Activated T-helper 1 cell treated with anti-CD3 and anti-CD28 coated beads, Interleukin-12 subunit alpha, Interleukin-12 subunit beta, Interleukin-2, Interleukin-4 antibody, amounts not matched to agents 30 ng/mL and 10 ng/mL and 1 ng/mL, durations not matched to agents 14 hours and 24 hours and 36 hours (primary cell): ENCODE data around the gene ANXA7. TPM values are rescaled to one million over a fixed set of nuclear protein-coding genes. Genes with fewer than 3 reads are reported as not detected.
A peak's percentile ranks its signal among the peaks of the same experiment; 100 is the strongest.
"Not testable (repeated sequence)": the region's sequence is repeated elsewhere in the genome, so short reads cannot be mapped to it uniquely, and the experiment has no call there.

Source experiments
- DNase-seq: peaks from one replicate; pipeline ENCODE4 v3.0.0; 2021; ENCODE audit warnings: low spot score
- H3K27ac Mint-ChIP-seq: one replicate; pipeline ENCODE4 v1.8.0; 2021; ENCODE audit warnings: mild to moderate bottlenecking, mixed read lengths
- H3K27me3 Mint-ChIP-seq: one replicate; pipeline ENCODE4 v1.8.0; 2022; ENCODE audit warnings: mild to moderate bottlenecking, moderate library complexity, mixed read lengths; ENCODE audit not compliant: insufficient read depth
- H3K36me3 Mint-ChIP-seq: one replicate; pipeline ENCODE4 v1.8.0; 2021; ENCODE audit warnings: low read depth, mixed read lengths
- H3K4me1 Mint-ChIP-seq: one replicate; pipeline ENCODE4 v1.8.0; 2021; ENCODE audit warnings: low read depth, mixed read lengths
- H3K4me3 Mint-ChIP-seq: one replicate; pipeline ENCODE4 v1.8.0; 2021; ENCODE audit warnings: mild to moderate bottlenecking, moderate library complexity, mixed read lengths
- H3K9me3 Mint-ChIP-seq: one replicate; pipeline ENCODE4 v1.8.0; 2021; ENCODE audit warnings: mixed read lengths
- intact Hi-C: fragments of 100-400 bp; cut with micrococcal nuclease; formaldehyde crosslinking; loops from one replicate; pipeline ENCODE4 v1.15.1; 2024
- total RNA-seq: library from RNA; stranded (reverse); gene quantifications from 2 replicates; pipeline ENCODE4 v1.2.3, GENCODE V29; 2022

Gene ANXA7
- total RNA-seq, 1 donor from 2014 or later: 152 TPM

DNA sequence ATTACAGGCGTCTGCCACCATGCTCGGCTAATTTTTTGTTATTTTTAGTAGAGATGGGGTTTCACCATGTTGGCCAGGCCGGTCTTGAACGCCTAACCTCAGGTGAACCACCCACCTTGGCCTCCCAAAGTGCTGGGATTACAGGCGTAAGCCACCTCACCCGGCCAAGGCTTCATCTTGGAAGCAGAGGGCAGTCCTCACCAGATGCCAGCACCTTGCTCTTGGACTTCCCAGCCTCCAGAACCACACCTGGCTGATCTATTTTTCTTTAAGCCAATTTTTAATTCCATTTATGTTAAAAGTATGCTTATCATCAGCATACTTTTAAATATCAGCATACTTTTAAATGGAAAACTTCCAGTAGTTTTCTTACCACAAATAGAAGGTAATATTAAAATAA lies 12.2 kb downstream of the ANXA7 start:
- no peak overlapping the region for H3K27ac Mint-ChIP-seq
- no peak for DNase-seq
- no peaks in the 10 kb centered on the region for H3K9me3 Mint-ChIP-seq
- intact Hi-C loops: no loop called here
- peaks cover 20% of the 10 kb centered on the region for H3K36me3 Mint-ChIP-seq
- no peak overlapping the region for H3K4me3 Mint-ChIP-seq
- peaks cover 11% of the 10 kb centered on the region for H3K4me1 Mint-ChIP-seq
- H3K27me3 Mint-ChIP-seq: no peaks in the 10 kb centered on the region

DNA sequence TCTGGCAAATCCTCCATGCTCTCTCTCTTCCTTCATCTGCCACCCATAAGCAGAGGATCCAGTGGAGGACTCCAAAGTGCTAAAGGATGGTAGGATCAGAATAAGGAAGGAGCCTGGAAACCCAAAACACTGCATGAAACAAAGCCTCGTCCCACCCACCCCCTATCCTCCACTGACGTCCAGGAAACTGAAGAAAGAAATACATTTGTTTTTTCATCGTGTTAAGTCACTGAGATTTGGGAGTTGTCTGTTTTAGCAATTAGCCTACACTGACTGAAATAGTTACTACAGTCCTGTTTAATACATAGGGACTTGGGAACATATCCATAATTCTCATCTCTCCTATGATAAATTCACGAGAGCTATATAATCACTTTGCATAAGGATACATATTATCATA lies 14.8 kb downstream of the ANXA7 start:
- Mint-ChIP-seq H3K27me3 (no peaks in the 10 kb centered on the region), H3K36me3 (peaks cover 32% of the 10 kb centered on the region), H3K27ac (no peak overlapping the region), H3K9me3 (no peaks in the 10 kb centered on the region), H3K4me1 (no peaks in the 10 kb centered on the region), H3K4me3 (no peak overlapping the region)
- intact Hi-C loops: no loop called here
- DNase-seq: no peak

DNA sequence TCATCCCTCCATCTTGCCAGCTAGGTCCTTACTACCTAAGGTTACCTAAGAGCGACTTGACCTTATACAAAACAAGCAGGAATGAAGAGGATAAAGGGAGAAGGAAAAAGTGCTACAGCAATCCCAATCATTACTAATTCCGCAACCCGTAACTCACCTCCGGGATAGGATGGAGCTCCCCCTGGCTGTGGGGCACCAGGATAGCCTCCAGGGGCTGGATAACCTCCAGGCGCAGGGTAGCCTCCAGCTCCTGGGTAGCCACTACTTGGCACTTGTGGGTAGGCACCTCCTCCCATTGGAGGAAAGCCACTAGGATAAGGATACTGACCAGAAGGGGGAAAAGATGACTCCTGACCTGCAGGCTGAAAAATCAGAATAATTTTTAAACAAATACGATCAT lies 15.8 kb downstream of the ANXA7 start:
- intact Hi-C loops: no loop called here
- H3K36me3 Mint-ChIP-seq: peaks cover 37% of the 10 kb centered on the region
- H3K4me1 Mint-ChIP-seq: no peaks in the 10 kb centered on the region
- H3K9me3 Mint-ChIP-seq: no peaks in the 10 kb centered on the region
- no peak for DNase-seq
- no peak overlapping the region for H3K27ac Mint-ChIP-seq
- no peak overlapping the region for H3K4me3 Mint-ChIP-seq
- no peaks in the 10 kb centered on the region for H3K27me3 Mint-ChIP-seq

DNA sequence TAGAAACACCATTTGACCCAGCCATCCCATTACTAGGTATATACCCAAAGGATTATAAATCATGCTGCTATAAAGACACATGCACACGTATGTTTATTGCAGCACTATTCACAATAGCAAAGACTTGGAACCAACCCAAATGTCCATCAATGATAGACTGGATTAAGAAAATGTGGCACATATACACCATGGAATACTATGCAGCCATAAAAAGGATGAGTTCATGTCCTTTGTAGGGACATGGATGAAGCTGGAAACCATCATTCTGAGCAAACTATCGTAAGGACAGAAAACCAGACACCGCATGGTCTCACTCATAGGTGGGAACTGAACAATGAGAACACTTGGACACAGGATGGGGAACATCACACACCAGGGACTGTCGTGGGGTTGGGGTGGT lies 19.5 kb downstream of the ANXA7 start:
- H3K4me3 Mint-ChIP-seq, H3K27me3 Mint-ChIP-seq, H3K27ac Mint-ChIP-seq, DNase-seq, H3K9me3 Mint-ChIP-seq, H3K4me1 Mint-ChIP-seq, intact Hi-C loops: not testable (repeated sequence)
- H3K36me3 Mint-ChIP-seq: peaks cover 47% of the 10 kb centered on the region

DNA sequence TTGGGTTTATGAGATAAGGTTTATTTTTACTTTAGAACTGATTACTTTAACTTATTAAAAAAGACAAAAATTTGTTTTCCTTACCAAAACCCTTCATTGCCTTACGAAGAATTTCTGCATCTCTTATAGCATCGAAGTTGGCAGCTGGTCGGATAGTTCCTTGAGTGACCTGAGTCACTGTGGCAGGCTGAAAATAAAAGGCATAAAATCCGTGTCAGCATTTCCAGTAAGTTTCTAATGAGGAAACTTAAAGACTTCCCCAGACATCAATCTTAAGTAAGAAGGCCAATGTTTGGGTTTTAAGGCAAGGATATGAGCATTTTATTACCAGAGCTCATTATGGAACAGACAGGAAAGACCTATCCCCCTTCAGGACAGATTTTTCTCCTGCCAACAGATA lies 25.6 kb downstream of the ANXA7 start:
- peaks cover 50% of the 10 kb centered on the region for H3K36me3 Mint-ChIP-seq
- intact Hi-C loops: no loop called here
- H3K27ac Mint-ChIP-seq: no peak overlapping the region
- no peak for DNase-seq
- H3K4me3 Mint-ChIP-seq: no peak overlapping the region
- no peaks in the 10 kb centered on the region for H3K9me3 Mint-ChIP-seq
- peaks cover 7% of the 10 kb centered on the region for H3K4me1 Mint-ChIP-seq
- H3K27me3 Mint-ChIP-seq: no peaks in the 10 kb centered on the region

DNA sequence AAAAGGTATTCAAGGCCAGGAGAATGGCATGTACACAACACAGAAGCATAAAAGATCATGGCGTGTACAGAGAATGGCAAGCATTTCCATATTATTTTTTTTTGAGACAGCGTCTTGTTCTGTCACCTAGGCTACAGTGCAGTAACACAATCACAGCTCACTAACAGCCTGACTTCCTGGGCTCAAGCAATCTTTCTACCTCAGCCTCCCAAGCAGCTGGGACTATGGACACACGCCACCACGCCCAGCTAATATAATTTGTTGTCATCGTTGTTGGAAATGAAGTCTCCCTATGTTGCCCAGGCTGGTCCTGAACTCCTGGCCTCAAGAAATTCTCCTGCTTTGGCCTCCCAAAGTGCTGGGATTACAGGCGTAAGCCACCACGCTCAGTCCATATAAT lies 27.3 kb downstream of the ANXA7 start:
- no peak overlapping the region for H3K27ac Mint-ChIP-seq
- intact Hi-C loops: no loop called here
- DNase-seq: no peak
- H3K9me3 Mint-ChIP-seq: no peaks in the 10 kb centered on the region
- peaks cover 50% of the 10 kb centered on the region for H3K36me3 Mint-ChIP-seq
- H3K4me1 Mint-ChIP-seq: peaks cover 4% of the 10 kb centered on the region
- no peak overlapping the region for H3K4me3 Mint-ChIP-seq
- H3K27me3 Mint-ChIP-seq: no peaks in the 10 kb centered on the region

DNA sequence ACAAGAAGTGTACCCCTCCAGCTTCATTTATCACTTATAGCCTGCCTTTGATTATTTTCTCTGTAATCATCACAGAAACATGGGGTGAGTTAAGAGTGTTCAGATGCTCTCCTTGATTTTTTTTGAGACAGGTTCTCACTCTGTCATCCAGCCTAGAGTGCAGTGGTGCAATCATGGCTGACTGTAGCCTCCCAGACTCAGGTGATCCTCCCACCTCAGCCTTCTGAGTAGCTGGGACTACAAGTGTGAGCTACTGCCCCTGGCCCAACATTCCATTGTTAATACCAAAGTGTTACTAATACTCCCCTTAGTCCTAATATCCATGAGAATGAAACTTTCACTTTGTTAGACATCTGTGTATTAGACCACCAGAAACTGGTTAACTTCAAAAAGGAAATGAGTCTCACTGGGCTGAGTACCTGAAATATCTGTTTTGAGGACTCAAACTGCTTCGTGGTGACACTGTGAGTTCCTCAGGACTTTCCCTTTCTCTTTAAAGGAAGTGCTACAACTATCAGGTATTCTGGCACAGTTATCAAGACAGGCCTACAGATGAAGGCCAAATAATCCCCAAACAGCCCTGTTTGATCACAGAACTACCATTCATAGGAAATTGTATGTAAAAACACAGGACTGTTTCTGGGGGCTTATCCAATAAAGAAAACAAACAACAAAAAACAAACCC lies 34.7 kb downstream of the ANXA7 start:
- no peaks in the 10 kb centered on the region for H3K9me3 Mint-ChIP-seq
- H3K4me1 Mint-ChIP-seq: peaks cover 24% of the 10 kb centered on the region
- peak overlapping the region; percentile 69 for H3K27ac Mint-ChIP-seq
- H3K4me3 Mint-ChIP-seq: no peak overlapping the region
- peaks cover 52% of the 10 kb centered on the region for H3K36me3 Mint-ChIP-seq
- DNase-seq: no peak
- intact Hi-C loops: no loop called here
- no peaks in the 10 kb centered on the region for H3K27me3 Mint-ChIP-seq

DNA sequence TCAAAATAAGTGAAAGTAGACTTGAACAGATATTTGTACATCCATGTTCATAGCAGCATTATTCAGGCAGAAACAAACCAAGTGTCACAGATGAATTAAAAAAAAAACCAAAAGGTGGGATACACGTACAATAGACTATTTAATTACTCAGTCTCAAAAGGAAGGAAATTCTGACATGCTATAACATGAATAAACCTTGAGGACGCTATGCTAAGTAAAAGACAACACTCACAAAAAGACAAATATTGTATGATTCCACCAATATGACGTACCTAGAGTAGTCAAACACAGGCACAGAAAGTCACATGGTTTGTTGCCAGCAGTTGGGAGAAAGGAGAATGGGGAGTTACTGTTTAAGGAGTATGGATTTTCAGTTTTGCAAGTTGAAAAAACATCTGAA lies 37.2 kb downstream of the ANXA7 start:
- Mint-ChIP-seq H3K36me3 (peaks cover 47% of the 10 kb centered on the region), H3K9me3 (no peaks in the 10 kb centered on the region), H3K27me3 (no peaks in the 10 kb centered on the region), H3K27ac (no peak overlapping the region), H3K4me1 (peaks cover 24% of the 10 kb centered on the region), H3K4me3 (no peak overlapping the region)
- intact Hi-C loops: no loop called here
- no peak for DNase-seq

DNA sequence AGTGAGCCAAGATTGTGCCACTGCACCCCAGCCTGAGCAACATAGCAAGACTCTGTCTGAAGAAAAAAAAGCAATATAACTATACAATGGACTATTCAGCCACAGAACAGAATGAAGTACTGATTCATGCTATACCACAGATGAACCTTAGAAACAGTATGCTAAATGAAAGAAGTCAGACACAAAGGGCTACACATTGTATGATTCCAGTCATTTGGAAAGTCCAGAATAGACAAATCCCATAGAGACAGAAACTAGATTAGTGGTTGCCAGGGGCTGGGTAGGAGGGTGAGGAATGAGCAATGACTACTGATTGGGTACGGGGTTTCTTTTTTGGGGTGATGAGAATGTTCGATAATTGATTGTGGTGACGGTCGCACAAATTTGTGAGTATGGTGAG lies 45.6 kb downstream of the ANXA7 start:
- Mint-ChIP-seq H3K27ac (peak overlapping the region; percentile 40), H3K27me3 (no peaks in the 10 kb centered on the region), H3K4me3 (no peak overlapping the region), H3K4me1 (peaks cover 5% of the 10 kb centered on the region), H3K36me3 (peaks cover 34% of the 10 kb centered on the region), H3K9me3 (no peaks in the 10 kb centered on the region)
- no peak for DNase-seq
- intact Hi-C loops: loop anchor here (1.0 kb wide), 1 partner anchor 10 kb away; the partner anchor contains the start of gene CFAP70

DNA sequence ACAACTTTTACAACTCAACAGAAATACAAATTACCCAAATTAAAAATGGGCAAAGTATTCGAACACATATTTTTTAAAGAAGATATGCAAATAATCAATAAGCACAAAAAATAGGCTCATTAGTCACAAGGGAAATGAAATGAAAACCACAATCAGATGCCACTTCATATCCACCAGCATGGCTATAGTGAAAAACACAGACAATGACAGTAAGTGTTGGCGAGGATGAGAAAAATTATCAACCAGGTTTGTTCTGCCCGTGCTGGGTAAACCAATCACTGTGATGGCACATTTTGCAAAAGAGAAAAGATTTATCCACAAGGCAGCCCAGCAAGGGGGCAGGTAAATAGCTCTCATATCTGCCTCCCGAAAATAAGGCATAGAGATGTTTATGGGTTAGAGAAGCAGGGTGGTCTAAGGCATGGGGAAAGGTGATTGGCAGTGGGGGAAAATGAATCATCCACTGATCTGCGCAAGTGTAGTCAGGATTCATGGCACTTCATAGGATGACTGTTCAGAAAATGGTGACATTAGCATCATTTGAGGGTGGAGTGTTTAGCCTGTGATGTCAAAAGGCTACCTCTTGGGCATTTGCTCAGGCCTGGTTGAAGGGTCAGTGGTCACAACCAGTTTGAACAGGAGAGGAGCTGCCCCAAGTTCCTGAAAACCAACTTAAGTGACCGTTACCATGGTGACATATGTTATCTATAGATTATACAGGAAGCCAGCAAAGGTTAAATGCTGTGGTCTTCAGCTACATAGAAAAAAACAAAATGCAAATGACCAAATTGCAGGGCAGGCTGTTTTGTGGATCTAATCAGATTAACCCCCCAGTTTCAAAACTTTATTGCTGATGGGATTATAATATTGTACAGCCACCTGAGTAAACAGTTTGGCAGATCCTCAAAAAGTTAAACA lies 47.2 kb downstream of the ANXA7 start:
- DNase-seq: no peak
- H3K27me3 Mint-ChIP-seq: no peaks in the 10 kb centered on the region
- no peak overlapping the region for H3K4me3 Mint-ChIP-seq
- intact Hi-C loops: no loop called here
- peaks cover 5% of the 10 kb centered on the region for H3K4me1 Mint-ChIP-seq
- peaks cover 43% of the 10 kb centered on the region for H3K36me3 Mint-ChIP-seq
- H3K27ac Mint-ChIP-seq: no peak overlapping the region
- H3K9me3 Mint-ChIP-seq: no peaks in the 10 kb centered on the region

DNA sequence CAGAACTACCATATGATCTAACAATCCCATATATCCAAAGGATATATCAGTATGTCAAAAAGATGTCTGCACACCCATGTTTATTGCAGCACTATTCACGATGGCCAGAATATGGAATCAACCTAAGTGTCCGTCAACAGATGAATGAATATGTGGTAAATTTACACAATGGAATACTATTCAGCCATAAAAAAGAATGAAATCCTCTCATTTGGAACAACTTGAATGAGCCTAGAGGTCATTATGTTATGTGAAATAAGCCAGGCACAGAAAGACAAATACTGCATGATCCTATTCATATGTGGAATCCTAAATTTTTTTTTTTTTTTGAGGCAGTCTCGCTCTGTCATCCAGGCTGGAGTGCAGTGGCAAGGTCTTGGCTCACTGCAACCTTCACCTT lies 48.9 kb downstream of the ANXA7 start:
- no peaks in the 10 kb centered on the region for H3K27me3 Mint-ChIP-seq
- peaks cover 38% of the 10 kb centered on the region for H3K36me3 Mint-ChIP-seq
- H3K4me1 Mint-ChIP-seq: peaks cover 8% of the 10 kb centered on the region
- H3K4me3 Mint-ChIP-seq: no peak overlapping the region
- intact Hi-C loops: no loop called here
- DNase-seq: no peak
- no peaks in the 10 kb centered on the region for H3K9me3 Mint-ChIP-seq
- no peak overlapping the region for H3K27ac Mint-ChIP-seq

DNA sequence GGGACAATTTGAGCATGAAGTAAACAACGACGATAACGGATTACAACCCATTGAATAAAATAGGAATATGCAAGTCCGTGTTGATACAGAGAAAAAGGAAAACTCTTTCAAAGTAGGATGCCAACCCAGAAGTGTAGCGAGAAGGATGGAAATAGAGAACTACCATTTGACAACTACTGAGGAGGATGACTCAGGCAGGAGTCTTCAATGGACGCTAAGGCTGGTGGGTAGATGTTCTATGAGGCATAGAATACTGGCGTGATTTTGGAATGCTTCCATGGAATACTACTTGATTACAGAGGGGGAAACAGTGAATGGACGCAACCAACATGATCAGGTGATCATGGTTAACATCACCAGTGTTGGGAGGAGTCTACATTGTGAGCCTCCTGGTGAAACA lies 54.4 kb downstream of the ANXA7 start:
- peaks cover 8% of the 10 kb centered on the region for H3K27me3 Mint-ChIP-seq
- H3K9me3 Mint-ChIP-seq: no peaks in the 10 kb centered on the region
- H3K4me1 Mint-ChIP-seq: peaks cover 20% of the 10 kb centered on the region
- no peak overlapping the region for H3K27ac Mint-ChIP-seq
- peaks cover 17% of the 10 kb centered on the region for H3K36me3 Mint-ChIP-seq
- no peak overlapping the region for H3K4me3 Mint-ChIP-seq
- intact Hi-C loops: loop anchor here (5.0 kb wide), 3 partner anchors 192 to 283 kb away; partner anchors contain the start of genes ECD, FAM149B1 and MYOZ1
- no peak for DNase-seq
